ENCODE measurements around the gene HSD11B1. TPM values are rescaled to one million over a fixed set of nuclear protein-coding genes. Genes with fewer than 3 reads are reported as not detected.

Gene HSD11B1
- total and polyA plus RNA-seq, 7 donors: 2.0 to 10.0 (median 3.0) TPM; not detected in 1

Other genes starting within 250 kb of the HSD11B1 start
- gene CAMK1G, start 121.1 kb upstream of the HSD11B1 start, total RNA-seq: 1 to 10 TPM in 1 of 4 donors, under 1 TPM in 3; 0.16 to 1.4 (median 0.62) TPM
- gene CAMK1G, start 121.1 kb upstream of the HSD11B1 start, polyA plus RNA-seq: under 1 TPM in 1 of 3 donors, not detected in 2; 0.48 TPM
- gene LAMB3, start 52.4 kb upstream of the HSD11B1 start, total RNA-seq: under 1 TPM in 3 of 4 donors, not detected in 1; 0.14 to 0.55 (median 0.16) TPM
- gene LAMB3, start 52.4 kb upstream of the HSD11B1 start, polyA plus RNA-seq: 10 to 100 TPM; 18.0 to 49.4 (median 21.0) TPM
- gene G0S2, start 29.4 kb upstream of the HSD11B1 start, total RNA-seq: 10 to 100 TPM; 19.3 to 33.5 (median 21.5) TPM
- 10 to 100 TPM; 25.2 to 70.5 (median 59.3) TPM for gene G0S2, start 29.4 kb upstream of the HSD11B1 start, polyA plus RNA-seq
- gene TRAF3IP3, start 51.2 kb downstream of the HSD11B1 start, total RNA-seq: 1 to 10 TPM; 1.1 to 2.7 (median 1.4) TPM
- gene TRAF3IP3, start 51.2 kb downstream of the HSD11B1 start, polyA plus RNA-seq: 10 to 100 TPM in 1 of 3 donors, 1 to 10 TPM in 2; 1.2 to 43.7 (median 1.8) TPM
- 1 to 10 TPM in 1 of 4 donors, under 1 TPM in 3; 0.28 to 1.4 (median 0.60) TPM for gene C1orf74, start 79.7 kb downstream of the HSD11B1 start, total RNA-seq
- gene C1orf74, start 79.7 kb downstream of the HSD11B1 start, polyA plus RNA-seq: 1 to 10 TPM; 1.2 to 1.8 (median 1.4) TPM
- 1 to 10 TPM in 1 of 4 donors, under 1 TPM in 3; 0.28 to 1.1 (median 0.37) TPM for gene IRF6, start 101.3 kb downstream of the HSD11B1 start, total RNA-seq
- 10 to 100 TPM; 29.0 to 58.5 (median 51.1) TPM for gene IRF6, start 101.3 kb downstream of the HSD11B1 start, polyA plus RNA-seq
- 1 to 10 TPM; 5.7 to 8.6 (median 6.9) TPM for gene UTP25, start 123.1 kb downstream of the HSD11B1 start, total RNA-seq
- gene UTP25, start 123.1 kb downstream of the HSD11B1 start, polyA plus RNA-seq: 1 to 10 TPM; 1.2 to 3.7 (median 1.6) TPM
- under 1 TPM; 0.16 to 0.71 (median 0.27) TPM for gene SYT14, start 233.4 kb downstream of the HSD11B1 start, total RNA-seq
- under 1 TPM in 2 of 3 donors, not detected in 1; under 0.01 to 0.07 TPM for gene SYT14, start 233.4 kb downstream of the HSD11B1 start, polyA plus RNA-seq

All from sigmoid colon (tissue), 7 donors.